Measurements from ENCODE around the gene RIPOR2. TPM values are rescaled to one million over a fixed set of nuclear protein-coding genes. Genes with fewer than 3 reads are reported as not detected.
A peak's percentile ranks its signal among the peaks of the same experiment; 100 is the strongest.

The RIPOR2 gene
- polyA plus RNA-seq, 3 donors from 2014 or later, result 262 to 392 (median 334) TPM

- H3K9me3 Mint-ChIP-seq, result peaks cover 0 to 2% (median 0%) of the 10 kb centered on the region in 6 donors
- peaks cover 0 to 2% (median under 1%) of the 10 kb centered on the region in 3 donors for H3K27me3 Mint-ChIP-seq (ENCODE audit: low read depth in 3 of 3)
- peaks cover 3 to 25% (median 9%) of the 10 kb centered on the region in 3 donors for H3K36me3 Mint-ChIP-seq
- H3K4me3 Mint-ChIP-seq, result peak overlapping the region in 4 of 5 donors; percentile 15 to 70 (median 29)
- peak overlapping the region; percentile 63 to 95 (median 88) for H3K27ac Mint-ChIP-seq
- peaks cover 78 to 96% of the 10 kb centered on the region in 2 donors for H3K4me1 Mint-ChIP-seq
- no peak for DNase-seq
Observed at GRCh38 chr6:24967211-24967610, 31.5 kb upstream of the RIPOR2 start.

- Mint-ChIP-seq H3K27me3 (ENCODE audit: low read depth in 3 of 3) (peaks cover 0 to 2% (median 0%) of the 10 kb centered on the region in 3 donors), H3K4me3 (peak overlapping the region in 3 of 5 donors; percentile 7 to 54 (median 45)), H3K9me3 (no peaks in the 10 kb centered on the region), H3K4me1 (peaks cover 82 to 96% of the 10 kb centered on the region in 2 donors), H3K36me3 (peaks cover 3 to 28% (median 12%) of the 10 kb centered on the region in 3 donors), H3K27ac (peak overlapping the region; percentile 28 to 84 (median 60))
- no peak for DNase-seq
Observed at GRCh38 chr6:24966381-24966780, 30.6 kb upstream of the RIPOR2 start.

GRCh38 chr6:24963887-24964570 lies 28.3 kb upstream of the RIPOR2 start:
- Mint-ChIP-seq H3K27ac (peak overlapping the region in 3 of 6 donors; percentile 25 to 56 (median 33)), H3K9me3 (no peaks in the 10 kb centered on the region), H3K4me3 (no peak overlapping the region), H3K27me3 (ENCODE audit: low read depth in 3 of 3) (peaks cover 0 to 4% (median 2%) of the 10 kb centered on the region in 3 donors), H3K36me3 (peaks cover 3 to 24% (median 15%) of the 10 kb centered on the region in 3 donors), H3K4me1 (peaks cover 82 to 96% of the 10 kb centered on the region in 2 donors)
- no peak for DNase-seq

DNA sequence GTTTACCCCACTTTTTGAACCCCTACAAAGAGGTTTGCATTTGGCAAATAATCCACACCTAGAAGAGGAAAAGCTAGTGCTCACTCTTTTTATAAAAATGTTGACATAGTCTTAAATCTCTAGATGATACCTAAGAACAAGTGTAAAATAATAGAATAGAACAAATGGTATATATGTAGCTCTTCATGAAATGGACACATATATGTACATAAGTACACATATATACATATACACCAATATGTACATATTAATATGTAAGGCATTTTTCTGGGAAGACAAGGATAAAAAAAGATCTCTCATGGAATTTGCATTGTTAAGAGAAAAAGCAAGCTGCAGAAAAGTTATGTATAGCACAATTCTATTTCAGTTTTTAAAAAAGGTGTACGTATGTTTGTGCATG lies 27.6 kb upstream of the RIPOR2 start:
- Mint-ChIP-seq H3K4me3 (no peak overlapping the region), H3K27ac (peak overlapping the region in 1 of 6 donors; percentile 25)

GRCh38 chr6:24961852-24962251 lies 26.1 kb upstream of the RIPOR2 start:
- no peak for DNase-seq
- Mint-ChIP-seq H3K36me3 (peaks cover 5 to 28% (median 20%) of the 10 kb centered on the region in 3 donors), H3K4me3 (peak overlapping the region in 3 of 5 donors; percentile 5 to 48 (median 16)), H3K27me3 (ENCODE audit: low read depth in 3 of 3) (peaks cover 2 to 4% (median 2%) of the 10 kb centered on the region in 3 donors), H3K9me3 (no peaks in the 10 kb centered on the region), H3K4me1 (peaks cover 77 to 92% of the 10 kb centered on the region in 2 donors), H3K27ac (peak overlapping the region in 4 of 6 donors; percentile 11 to 81 (median 46))

More for the DNA sequence above, 27.6 kb upstream of the RIPOR2 start:
- H3K4me1 Mint-ChIP-seq, result peaks cover 82 to 96% of the 10 kb centered on the region in 2 donors
- H3K36me3 Mint-ChIP-seq, result peaks cover 3 to 24% (median 15%) of the 10 kb centered on the region in 3 donors
- DNase-seq, result no peak
- no peaks in the 10 kb centered on the region for H3K9me3 Mint-ChIP-seq
- peaks cover 2 to 4% (median 2%) of the 10 kb centered on the region in 3 donors for H3K27me3 Mint-ChIP-seq (ENCODE audit: low read depth in 3 of 3)

- H3K27ac Mint-ChIP-seq, result peak overlapping the region; percentile 65 to 88 (median 79)
- peak overlapping the region; percentile 59 to 85 (median 74) for H3K4me3 Mint-ChIP-seq
- peak in 1 of 3 donors; percentile 23 for DNase-seq
- H3K27me3 Mint-ChIP-seq (ENCODE audit: low read depth in 3 of 3), result peaks cover 2 to 4% (median 2%) of the 10 kb centered on the region in 3 donors
- no peaks in the 10 kb centered on the region for H3K9me3 Mint-ChIP-seq
- H3K4me1 Mint-ChIP-seq, result peaks cover 76 to 92% of the 10 kb centered on the region in 2 donors
- H3K36me3 Mint-ChIP-seq, result peaks cover 8 to 27% (median 22%) of the 10 kb centered on the region in 3 donors
Observed at GRCh38 chr6:24960991-24961475, 25.3 kb upstream of the RIPOR2 start.

DNA sequence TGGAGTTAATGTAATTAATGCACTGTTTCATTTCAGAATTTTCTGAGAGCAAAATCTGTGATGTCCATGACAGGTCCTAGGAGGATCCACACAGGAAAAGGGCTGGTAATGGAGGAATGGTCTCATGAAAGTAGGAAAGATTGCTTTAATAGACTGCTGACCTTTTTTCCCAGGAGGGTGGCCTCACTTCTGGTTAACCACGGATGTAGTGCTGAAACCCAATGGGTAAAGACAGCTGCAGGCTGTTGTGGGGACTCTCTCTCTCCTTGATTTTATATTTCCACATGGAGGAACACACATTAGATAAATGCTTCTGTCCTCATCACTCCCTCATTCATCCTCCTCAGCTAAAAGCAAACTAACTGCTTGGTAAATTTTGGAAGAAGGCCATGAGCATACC lies 23.6 kb upstream of the RIPOR2 start:
- peak in 2 of 3 donors; percentile 42 to 44 for DNase-seq
- peaks cover 0 to 4% (median 2%) of the 10 kb centered on the region in 3 donors for H3K27me3 Mint-ChIP-seq (ENCODE audit: low read depth in 3 of 3)
- peaks cover 80 to 94% of the 10 kb centered on the region in 2 donors for H3K4me1 Mint-ChIP-seq
- H3K27ac Mint-ChIP-seq, result peak overlapping the region; percentile 43 to 85 (median 72)
- H3K36me3 Mint-ChIP-seq, result peaks cover 8 to 30% (median 26%) of the 10 kb centered on the region in 3 donors
- H3K4me3 Mint-ChIP-seq, result peak overlapping the region; percentile 59 to 85 (median 75)
- H3K9me3 Mint-ChIP-seq, result no peaks in the 10 kb centered on the region

- peaks cover 0 to 4% (median 2%) of the 10 kb centered on the region in 3 donors for H3K27me3 Mint-ChIP-seq (ENCODE audit: low read depth in 3 of 3)
- peaks cover 84 to 96% of the 10 kb centered on the region in 2 donors for H3K4me1 Mint-ChIP-seq
- peaks cover 8 to 24% (median 22%) of the 10 kb centered on the region in 3 donors for H3K36me3 Mint-ChIP-seq
- DNase-seq, result no peak
- peak overlapping the region in 5 of 6 donors; percentile 14 to 72 (median 55) for H3K27ac Mint-ChIP-seq
- peak overlapping the region in 4 of 5 donors; percentile 34 to 68 (median 48) for H3K4me3 Mint-ChIP-seq
- H3K9me3 Mint-ChIP-seq, result no peaks in the 10 kb centered on the region
Observed at GRCh38 chr6:24957199-24957598, 21.4 kb upstream of the RIPOR2 start.

DNA sequence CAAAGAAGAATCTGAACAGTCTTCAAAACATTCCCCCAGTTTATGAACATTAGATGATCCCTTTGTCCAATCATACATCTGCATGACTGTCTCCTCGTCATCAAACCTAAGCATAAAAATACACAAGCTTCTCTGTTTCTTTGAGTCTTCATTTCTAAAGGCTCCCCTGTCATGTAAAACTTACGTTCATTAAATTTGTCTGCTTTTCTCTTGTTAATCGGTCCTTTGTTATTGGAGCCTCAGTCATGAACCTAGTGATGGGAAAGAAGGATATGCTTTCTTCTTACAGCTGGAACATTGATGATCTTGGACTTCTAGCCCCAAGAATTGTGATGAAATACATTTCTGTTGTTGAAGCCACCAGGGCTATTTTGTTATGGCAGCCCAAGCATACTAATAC lies 18.0 kb upstream of the RIPOR2 start:
- Mint-ChIP-seq H3K4me1 (peaks cover 86 to 96% of the 10 kb centered on the region in 2 donors), H3K9me3 (no peaks in the 10 kb centered on the region)
- no peak for DNase-seq

GRCh38 chr6:24951811-24952299 lies 16.1 kb upstream of the RIPOR2 start:
- peak; percentile 61 to 68 (median 63) for DNase-seq
- Mint-ChIP-seq H3K4me3 (peak overlapping the region; percentile 76 to 87 (median 85)), H3K36me3 (peaks cover 8 to 17% (median 15%) of the 10 kb centered on the region in 3 donors), H3K27ac (peak overlapping the region; percentile 94 to 99 (median 96)), H3K9me3 (no peaks in the 10 kb centered on the region), H3K4me1 (peaks cover 92 to 100% of the 10 kb centered on the region in 2 donors), H3K27me3 (ENCODE audit: low read depth in 3 of 3) (peaks cover 0 to 4% (median 0%) of the 10 kb centered on the region in 3 donors)

More for the DNA sequence above, 18.0 kb upstream of the RIPOR2 start:
- Mint-ChIP-seq H3K27ac (peak overlapping the region; percentile 79 to 99 (median 90)), H3K36me3 (peaks cover 8 to 16% (median 16%) of the 10 kb centered on the region in 3 donors), H3K4me3 (peak overlapping the region; percentile 25 to 55 (median 46)), H3K27me3 (ENCODE audit: low read depth in 3 of 3) (peaks cover 0 to 2% (median under 1%) of the 10 kb centered on the region in 3 donors)

- peaks cover 8 to 18% (median 17%) of the 10 kb centered on the region in 3 donors for H3K36me3 Mint-ChIP-seq
- no peak for DNase-seq
- H3K27ac Mint-ChIP-seq, result peak overlapping the region; percentile 94 to 99 (median 96)
- peaks cover 0 to 4% (median 0%) of the 10 kb centered on the region in 3 donors for H3K27me3 Mint-ChIP-seq (ENCODE audit: low read depth in 3 of 3)
- H3K4me1 Mint-ChIP-seq, result peaks cover 87 to 95% of the 10 kb centered on the region in 2 donors
- H3K4me3 Mint-ChIP-seq, result peak overlapping the region; percentile 76 to 87 (median 85)
- H3K9me3 Mint-ChIP-seq, result peaks cover under 1 to 2% (median 1%) of the 10 kb centered on the region in 6 donors
Observed at GRCh38 chr6:24950218-24950941, 14.6 kb upstream of the RIPOR2 start.

DNA sequence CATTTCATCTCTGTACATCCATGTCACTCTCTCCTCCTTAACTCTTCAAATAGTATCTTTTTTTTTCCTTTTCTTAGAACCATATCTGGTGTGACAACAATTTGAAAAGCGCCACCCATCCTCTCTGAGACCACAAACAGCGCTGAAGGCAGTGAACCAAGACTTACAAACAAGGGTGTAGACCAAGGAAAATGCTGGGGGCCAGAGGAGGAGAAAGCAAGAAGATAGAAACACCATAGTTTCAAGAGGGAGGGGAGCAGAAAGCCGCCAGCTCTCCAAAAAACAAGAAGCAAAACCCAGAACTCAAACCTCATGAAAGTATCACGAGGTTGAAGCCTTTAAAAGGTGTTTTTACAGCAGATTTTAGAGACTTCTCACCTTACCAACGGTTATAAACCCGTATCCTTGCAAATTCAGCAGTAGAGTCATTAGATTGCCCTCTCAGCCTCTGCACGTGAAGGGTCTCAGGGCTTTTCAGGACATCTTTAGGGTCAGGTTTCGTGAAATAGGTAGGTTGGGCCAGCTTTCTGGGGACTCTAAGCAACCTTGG lies 13.3 kb upstream of the RIPOR2 start:
- H3K4me1 Mint-ChIP-seq, result peaks cover 78 to 95% of the 10 kb centered on the region in 2 donors
- H3K27ac Mint-ChIP-seq, result peak overlapping the region; percentile 94 to 99 (median 96)
- H3K9me3 Mint-ChIP-seq, result peaks cover 13 to 15% (median 13%) of the 10 kb centered on the region in 6 donors
- peak; percentile 69 to 76 (median 73) for DNase-seq
- peaks cover 20 to 26% (median 24%) of the 10 kb centered on the region in 3 donors for H3K36me3 Mint-ChIP-seq
- H3K4me3 Mint-ChIP-seq, result peak overlapping the region; percentile 76 to 87 (median 85)
- H3K27me3 Mint-ChIP-seq (ENCODE audit: low read depth in 3 of 3), result peaks cover 0 to 7% (median 0%) of the 10 kb centered on the region in 3 donors

Data from immature natural killer cell (primary cell).